Endothelial cell of umbilical vein (primary cell): ENCODE data around the gene DPP6. TPM values are rescaled to one million over a fixed set of nuclear protein-coding genes. Genes with fewer than 3 reads are reported as not detected.

Source experiments
- BruUV-seq: library from RNA; stranded (reverse); fragments of 400-500 nt; replicated peaks from 2 replicates; lab custom pipeline; 2021; lab: Mats Ljungman, UMichigan
- CTCF ChIA-PET: fragments of 300-600, 350-600 bp; sonication (Branson Sonifier 250); formaldehyde crosslinking; loops from one replicate; lab custom pipeline; 2021; ENCODE audit warnings: antibody characterized with exemption, inconsistent platforms; lab: Charles Lee
- POLR2A ChIA-PET: fragments of 300-600, 350-600 bp; sonication (Branson Sonifier 250); formaldehyde crosslinking; loops from one replicate; lab custom pipeline; 2021; ENCODE audit warnings: antibody characterized with exemption, inconsistent platforms; lab: Charles Lee
- DNase-seq: peaks from one replicate; pipeline ENCODE4 v3.0.0-alpha.2; 2011; ENCODE audit warnings: low read depth, low spot score
- FAIRE-seq: peaks from 2 replicates; lab custom pipeline; 2011; peaks lifted over from hg19 to GRCh38; lab: Jason Lieb, UNC
- H2AFZ ChIP-seq: 2 replicates; pipeline ENCODE4 v1.6.0; 2012; ENCODE audit warnings: low read depth, low read length, control low read depth, inconsistent platforms
- H3K27ac ChIP-seq: 2 replicates; pipeline ENCODE4 v1.5.1; 2011; ENCODE audit warnings: low read depth, mild to moderate bottlenecking, control low read depth, low read length, moderate library complexity; ENCODE audit not compliant: insufficient read depth
- H3K27me3 ChIP-seq, 2 experiments: 2 replicates each; pipeline versions ENCODE4 v1.6.0 to v1.6.1; 2011; ENCODE audit warnings: low read length in 2 of 2, mixed read lengths in 1 of 2; ENCODE audit not compliant: control insufficient read depth in 2 of 2, insufficient read depth in 2 of 2
- H3K36me3 ChIP-seq, 2 experiments: 2 replicates in 1 of 2; 3 replicates in 1 of 2; pipeline ENCODE4 v1.5.1; 2011; ENCODE audit warnings: low read length in 2 of 2, mild to moderate bottlenecking in 1 of 2, moderate library complexity in 1 of 2; ENCODE audit not compliant: control insufficient read depth in 2 of 2, insufficient read depth in 2 of 2; ENCODE audit errors: extremely low read depth in 1 of 2
- H3K4me1 ChIP-seq: 3 replicates; pipeline ENCODE4 v1.5.1; 2011; ENCODE audit warnings: mild to moderate bottlenecking, low read length; ENCODE audit not compliant: control insufficient read depth, insufficient read depth; ENCODE audit errors: extremely low read depth
- H3K4me2 ChIP-seq: 2 replicates; pipeline ENCODE4 v1.6.1; 2011; ENCODE audit warnings: low read length, control low read depth, mixed read lengths; ENCODE audit not compliant: insufficient read depth
- H3K4me3 ChIP-seq, 3 experiments: fragments of 200-600 bp in 1 of 3; sonication (generic), shearing (Covaris generic) in 1 of 3; replicated peaks in 1 of 3; 2 replicates each; pipeline ENCODE4 v1.5.1; 2011 to 2016; ENCODE audit warnings: control low read depth in 3 of 3, low read length in 3 of 3, mild to moderate bottlenecking in 2 of 3, inconsistent platforms in 1 of 3, low read depth in 1 of 3, moderate library complexity in 1 of 3; ENCODE audit not compliant: insufficient read depth in 1 of 3
- H3K79me2 ChIP-seq: 2 replicates; pipeline ENCODE4 v1.6.0; 2012; ENCODE audit warnings: low read length, inconsistent platforms; ENCODE audit not compliant: control insufficient read depth, insufficient read depth
- H3K9ac ChIP-seq: replicated peaks from 2 replicates; pipeline ENCODE3; 2011; ENCODE audit warnings: low read length, control low read depth; ENCODE audit not compliant: insufficient read depth; ENCODE audit errors: extremely low read depth
- H3K9me1 ChIP-seq: replicated peaks from 3 replicates; pipeline ENCODE4 v1.6.0; 2011; ENCODE audit warnings: mild to moderate bottlenecking, low read length; ENCODE audit not compliant: control insufficient read depth, insufficient read depth; ENCODE audit errors: extremely low read depth
- H3K9me3 ChIP-seq: replicated peaks from 2 replicates; pipeline ENCODE4 v1.5.1; 2012; ENCODE audit warnings: low read length, inconsistent platforms; ENCODE audit not compliant: control insufficient read depth, insufficient read depth
- H4K20me1 ChIP-seq: replicated peaks from 2 replicates; pipeline ENCODE3; 2011; ENCODE audit warnings: mild to moderate bottlenecking, low read length; ENCODE audit not compliant: control insufficient read depth, insufficient read depth; ENCODE audit errors: extremely low read depth
- GATA2 ChIP-seq: IDR thresholded peaks from 2 replicates; pipeline ENCODE4 v1.7.0; 2011; ENCODE audit warnings: low read depth, mild to moderate bottlenecking, moderate library complexity, mixed read lengths, low read length; ENCODE audit not compliant: insufficient read length, insufficient read depth
- MYC ChIP-seq: IDR thresholded peaks from one replicate; pipeline ENCODE4 v1.6.1; 2011; ENCODE audit warnings: mild to moderate bottlenecking, low read depth, low read length
- POLR2AphosphoS5 ChIP-seq: IDR thresholded peaks from 2 replicates; pipeline ENCODE4 v1.6.1; 2012; ENCODE audit warnings: low read depth, mild to moderate bottlenecking, control low read depth, low read length, moderate library complexity; ENCODE audit not compliant: insufficient read depth
- dilution Hi-C: fragments of 300-500 bp; cut with MboI; formaldehyde crosslinking; loops from one replicate; pipeline ENCODE4 v1.15.0; 2019; ENCODE audit warnings: low sequenced_read_pairs; ENCODE audit not compliant: extremely low pct_ligation_motif_present
- intact Hi-C: fragments of 100-400 bp; cut with micrococcal nuclease; formaldehyde crosslinking; loops from one replicate; pipeline ENCODE4 v1.10.0; 2022
- polyA plus RNA-seq, 4 experiments: library from polyadenylated mRNA; depleted of rRNA in 3 of 4; stranded (reverse) in 3 of 4; unstranded in 1 of 4; fragments of >200 nt; gene quantifications; 2 replicates each; pipeline versions ENCODE4 v1.2.1 to v1.2.3, GENCODE V29; 2011 to 2012; ENCODE audit warnings: missing spikeins in 1 of 4
- total RNA-seq: library from RNA; stranded (reverse); gene quantifications from 2 replicates; pipeline ENCODE4 v1.2.3, GENCODE V29; 2021
- TF ChIP-seq, protein P1 (sequence below), 2 donors: IDR thresholded peaks; 1 replicate in 1 of 2; 2 replicates in 1 of 2; pipeline ENCODE4 v1.5.1; 2011; ENCODE audit warnings: low read length in 2 of 2, mild to moderate bottlenecking in 2 of 2, moderate library complexity in 2 of 2, control low read depth in 1 of 2, inconsistent platforms in 1 of 2, low read depth in 1 of 2; ENCODE audit not compliant: insufficient read depth in 1 of 2; ENCODE audit errors: extremely low read depth in 1 of 2

DPP6 gene
- total and polyA plus RNA-seq, 2 donors (not counting 3 experiments of a cell fraction or from before 2014, with no cell fraction given), result not detected

DNA sequence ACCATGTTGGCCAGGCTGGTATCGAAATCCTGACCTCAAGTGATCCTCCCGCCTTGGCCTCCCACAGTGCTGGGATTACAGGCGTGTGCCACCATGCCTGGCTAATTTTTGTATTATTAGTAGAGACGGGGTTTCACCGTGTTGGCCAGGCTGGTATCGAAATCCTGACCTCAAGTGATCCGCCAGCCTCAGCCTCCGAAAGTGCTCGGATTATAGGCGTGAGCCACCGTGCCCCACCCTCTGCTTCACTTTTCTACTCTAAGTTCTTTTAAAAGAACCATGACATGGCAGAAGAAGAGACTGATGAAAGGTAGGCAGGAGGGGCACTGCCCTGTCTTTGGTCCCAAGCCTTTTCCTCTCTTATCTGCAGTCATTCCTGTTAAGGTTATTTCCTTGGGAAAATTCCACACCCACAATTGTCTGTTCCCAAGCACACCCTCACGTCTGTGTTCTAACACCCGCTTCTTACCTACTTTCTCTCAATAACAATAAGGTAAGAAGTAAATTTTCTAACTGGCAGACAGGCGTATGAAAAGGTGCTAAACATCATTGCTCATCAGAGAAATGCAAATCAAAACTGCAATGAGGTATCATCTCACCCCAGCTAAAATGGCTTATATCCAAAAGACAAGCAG, 291.7 kb downstream of the DPP6 start:
- ChIA-PET CTCF (no interaction called here), POLR2A (no interaction called here)
- intact Hi-C loops, result no loop called here
- no peaks in the 10 kb centered on the region for H3K4me1 ChIP-seq
- no peak overlapping the region for H3K27ac ChIP-seq
- no peaks in the 10 kb centered on the region for H4K20me1 ChIP-seq
- no peak overlapping the region for H2AFZ ChIP-seq
- H3K79me2 ChIP-seq, result no peaks in the 10 kb centered on the region
- H3K4me2 ChIP-seq, result no peak overlapping the region
- no peak overlapping the region for H3K4me3 ChIP-seq
- H3K9me1 ChIP-seq, result no peaks in the 10 kb centered on the region
- no peak for TF ChIP-seq POLR2AphosphoS5
- dilution Hi-C loops, result no loop called here
- peaks cover 6% of the 10 kb centered on the region for H3K9me3 ChIP-seq
- no TSS peak for BruUV-seq
- no peaks in the 10 kb centered on the region for H3K27me3 ChIP-seq
- no peaks in the 10 kb centered on the region for H3K36me3 ChIP-seq
- H3K9ac ChIP-seq, result no peak overlapping the region
- DNase-seq (no peak), FAIRE-seq (no peak)

DNA sequence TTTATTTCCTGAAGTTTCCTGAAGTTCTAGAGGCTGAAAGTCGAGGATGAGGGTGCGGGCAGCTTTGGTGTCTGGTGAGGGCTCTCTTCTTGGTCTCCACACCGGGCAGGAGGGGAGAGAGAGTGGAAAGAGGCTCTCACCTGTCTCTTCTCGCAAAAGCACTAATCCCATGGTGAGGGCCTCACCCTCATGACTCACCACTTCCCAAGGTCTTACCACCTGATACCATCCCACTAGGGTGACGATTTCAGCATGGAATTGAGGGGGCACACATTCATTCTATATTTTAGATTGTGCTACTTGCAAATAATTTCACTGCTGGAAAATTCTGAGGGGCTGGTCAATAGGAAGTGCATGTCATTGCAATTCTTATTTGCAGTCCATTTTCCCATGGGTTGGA, 292.9 kb downstream of the DPP6 start:
- Histone ChIP-seq H3K4me2 (no peak overlapping the region), H3K4me3 (no peak overlapping the region), H3K9me3 (peaks cover 4% of the 10 kb centered on the region), H3K79me2 (no peaks in the 10 kb centered on the region), H3K36me3 (no peaks in the 10 kb centered on the region), H3K4me1 (no peaks in the 10 kb centered on the region), H3K9me1 (no peaks in the 10 kb centered on the region), H4K20me1 (no peaks in the 10 kb centered on the region), H3K9ac (no peak overlapping the region), H2AFZ (no peak overlapping the region), H3K27me3 (no peaks in the 10 kb centered on the region), H3K27ac (no peak overlapping the region)
- intact Hi-C loops (no loop called here), dilution Hi-C loops (no loop called here)
- BruUV-seq, result no TSS peak
- TF ChIP-seq GATA2 (no peak), MYC (no peak)
- TF ChIP-seq, protein P1, sequence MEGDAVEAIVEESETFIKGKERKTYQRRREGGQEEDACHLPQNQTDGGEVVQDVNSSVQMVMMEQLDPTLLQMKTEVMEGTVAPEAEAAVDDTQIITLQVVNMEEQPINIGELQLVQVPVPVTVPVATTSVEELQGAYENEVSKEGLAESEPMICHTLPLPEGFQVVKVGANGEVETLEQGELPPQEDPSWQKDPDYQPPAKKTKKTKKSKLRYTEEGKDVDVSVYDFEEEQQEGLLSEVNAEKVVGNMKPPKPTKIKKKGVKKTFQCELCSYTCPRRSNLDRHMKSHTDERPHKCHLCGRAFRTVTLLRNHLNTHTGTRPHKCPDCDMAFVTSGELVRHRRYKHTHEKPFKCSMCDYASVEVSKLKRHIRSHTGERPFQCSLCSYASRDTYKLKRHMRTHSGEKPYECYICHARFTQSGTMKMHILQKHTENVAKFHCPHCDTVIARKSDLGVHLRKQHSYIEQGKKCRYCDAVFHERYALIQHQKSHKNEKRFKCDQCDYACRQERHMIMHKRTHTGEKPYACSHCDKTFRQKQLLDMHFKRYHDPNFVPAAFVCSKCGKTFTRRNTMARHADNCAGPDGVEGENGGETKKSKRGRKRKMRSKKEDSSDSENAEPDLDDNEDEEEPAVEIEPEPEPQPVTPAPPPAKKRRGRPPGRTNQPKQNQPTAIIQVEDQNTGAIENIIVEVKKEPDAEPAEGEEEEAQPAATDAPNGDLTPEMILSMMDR (IDR thresholded peaks at IDR 0.05; ENCODE audit: extremely low read depth in 1 of 2, insufficient read depth in 1 of 2, low read depth in 1 of 2, low read length in 2 of 2), result no peak
- FAIRE-seq (no peak), DNase-seq (no peak)
- ChIA-PET CTCF (no interaction called here), POLR2A (no interaction called here)
